Measurements from ENCODE around the gene CCDC74A. TPM values are rescaled to one million over a fixed set of nuclear protein-coding genes. Genes with fewer than 3 reads are reported as not detected.
"Not testable (repeated sequence)": the region's sequence is repeated elsewhere in the genome, so short reads cannot be mapped to it uniquely, and the experiment has no call there.

Gene CCDC74A
- polyA plus RNA-seq, 1 donor = 3.6 TPM

DNA sequence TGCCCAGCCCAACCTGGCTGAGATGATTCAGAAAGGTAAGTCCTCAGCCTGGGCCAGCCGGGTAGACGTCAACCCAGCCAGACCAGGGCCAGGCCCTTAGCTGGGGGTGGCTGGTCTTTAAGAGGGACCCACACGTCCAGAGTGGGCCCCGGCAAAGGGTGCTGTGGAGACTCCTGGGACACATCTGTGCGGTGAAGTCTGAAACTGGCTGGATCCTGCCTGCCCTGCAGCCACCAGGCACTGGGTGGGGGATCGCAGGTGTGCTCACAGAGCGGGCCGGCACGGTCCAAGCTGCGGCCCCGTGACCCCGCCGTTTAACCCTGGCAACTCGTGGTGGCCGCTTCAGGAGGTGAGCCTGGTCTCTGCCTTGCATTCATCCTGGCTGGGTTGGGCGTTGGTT, 9.8 kb upstream of the CCDC74A start:
- no CpG with 5 or more reads among the region's 16 CpGs for WGBS (ENCODE audit: insufficient coverage, low lambda C conversion rate)
- not testable (repeated sequence) for H3K4me1 ChIP-seq (ENCODE audit: control insufficient read depth, insufficient read depth, low read length); DNase-seq; H3K9me3 ChIP-seq (ENCODE audit: control insufficient read depth, low read depth, low read length); H3K27ac ChIP-seq (ENCODE audit: low read length); H3K4me3 ChIP-seq (ENCODE audit: low read length); H3K27me3 ChIP-seq (ENCODE audit: control insufficient read depth, insufficient read depth, low read length)
- peaks cover 25% of the 10 kb centered on the region for H3K36me3 ChIP-seq (ENCODE audit: control insufficient read depth, insufficient read depth, low read length)

DNA sequence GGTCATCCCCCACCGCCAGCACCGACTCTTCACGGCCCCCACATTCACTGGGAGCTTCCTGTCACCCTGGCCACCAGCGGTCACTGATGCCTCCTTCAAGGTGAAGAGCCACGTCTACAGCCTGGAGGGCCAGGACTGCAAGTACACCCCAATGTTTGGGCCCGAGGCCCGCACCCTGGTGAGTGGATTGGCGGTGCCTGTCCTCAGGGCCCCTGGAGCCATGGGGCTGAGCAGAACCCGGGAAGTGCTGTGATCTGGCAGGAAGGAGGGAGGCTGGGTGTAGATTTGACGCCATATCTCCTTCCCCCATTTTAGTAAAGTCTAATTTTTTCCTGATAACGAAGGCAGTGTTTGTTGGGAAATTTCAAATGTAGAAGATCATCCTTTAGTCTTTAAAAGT, 9.2 kb upstream of the CCDC74A start:
- not testable (repeated sequence) for H3K27ac ChIP-seq (ENCODE audit: low read length); H3K4me1 ChIP-seq (ENCODE audit: control insufficient read depth, insufficient read depth, low read length); H3K9me3 ChIP-seq (ENCODE audit: control insufficient read depth, low read depth, low read length); H3K27me3 ChIP-seq (ENCODE audit: control insufficient read depth, insufficient read depth, low read length); DNase-seq; H3K4me3 ChIP-seq (ENCODE audit: low read length)
- peaks cover 25% of the 10 kb centered on the region for H3K36me3 ChIP-seq (ENCODE audit: control insufficient read depth, insufficient read depth, low read length)
- no CpG with 5 or more reads among the region's 11 CpGs for WGBS (ENCODE audit: insufficient coverage, low lambda C conversion rate)

DNA sequence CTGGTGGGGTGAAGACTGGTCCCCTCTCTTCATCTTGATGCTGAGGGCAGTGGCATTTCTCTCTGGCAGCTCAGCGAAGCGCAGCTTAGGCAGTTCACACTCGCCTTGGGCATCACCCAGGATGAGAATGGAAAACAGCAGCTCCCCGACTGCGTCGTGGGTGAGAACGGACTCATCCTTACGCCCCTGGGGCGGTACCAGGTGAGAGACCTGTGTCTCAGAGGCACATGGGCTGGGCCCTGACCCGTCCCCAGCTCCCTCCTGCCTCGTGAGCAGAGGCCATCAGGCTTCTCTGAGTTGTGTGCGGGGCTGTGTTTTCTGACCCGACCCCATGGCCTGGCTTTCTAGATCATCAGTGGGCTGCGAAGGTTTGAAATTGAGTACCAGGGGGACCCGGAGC, 8.2 kb upstream of the CCDC74A start:
- H3K4me1 ChIP-seq (ENCODE audit: control insufficient read depth, insufficient read depth, low read length) = no peaks in the 10 kb centered on the region
- DNase-seq = no peak
- H3K27me3 ChIP-seq (ENCODE audit: control insufficient read depth, insufficient read depth, low read length) = no peaks in the 10 kb centered on the region
- WGBS (ENCODE audit: insufficient coverage, low lambda C conversion rate) = no CpG with 5 or more reads among the region's 15 CpGs
- no peak overlapping the region for H3K4me3 ChIP-seq (ENCODE audit: low read length)
- no peak overlapping the region for H3K27ac ChIP-seq (ENCODE audit: low read length)
- peaks cover 24% of the 10 kb centered on the region for H3K36me3 ChIP-seq (ENCODE audit: control insufficient read depth, insufficient read depth, low read length)
- H3K9me3 ChIP-seq (ENCODE audit: control insufficient read depth, low read depth, low read length) = no peaks in the 10 kb centered on the region

DNA sequence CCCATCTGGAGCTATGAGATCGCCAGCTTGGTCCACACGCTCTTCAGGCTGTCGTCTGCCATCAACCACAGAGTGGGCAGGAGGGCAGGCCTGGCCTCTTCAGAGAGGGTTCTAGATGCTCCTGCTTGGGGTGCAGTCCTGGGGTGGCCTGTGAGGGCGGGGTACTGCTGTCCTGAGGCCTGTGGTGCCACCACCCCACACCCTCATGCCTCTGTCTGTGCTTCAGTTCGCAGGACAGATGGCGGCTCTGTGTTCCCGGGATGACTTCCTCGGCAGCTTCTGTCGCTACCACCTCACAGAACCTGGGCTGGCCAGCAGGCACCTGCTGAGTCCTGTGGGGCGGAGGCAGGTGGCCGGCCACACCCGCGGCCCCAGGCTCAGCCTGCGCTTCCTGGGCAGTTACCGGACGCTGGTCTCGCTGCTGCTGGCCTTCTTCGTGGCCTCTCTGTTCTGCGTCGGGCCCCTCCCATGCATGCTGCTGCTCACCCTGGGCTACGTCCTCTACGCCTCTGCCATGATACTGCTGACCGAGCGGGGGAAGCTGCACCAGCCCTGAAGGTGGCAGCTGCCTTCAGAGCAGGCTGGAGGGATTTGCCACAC, 7.7 kb upstream of the CCDC74A start:
- no CpG with 5 or more reads among the region's 24 CpGs for WGBS (ENCODE audit: insufficient coverage, low lambda C conversion rate)
- H3K9me3 ChIP-seq (ENCODE audit: control insufficient read depth, low read depth, low read length); DNase-seq; H3K27me3 ChIP-seq (ENCODE audit: control insufficient read depth, insufficient read depth, low read length); H3K4me1 ChIP-seq (ENCODE audit: control insufficient read depth, insufficient read depth, low read length); H3K4me3 ChIP-seq (ENCODE audit: low read length); H3K27ac ChIP-seq (ENCODE audit: low read length): not testable (repeated sequence)
- peaks cover 24% of the 10 kb centered on the region for H3K36me3 ChIP-seq (ENCODE audit: control insufficient read depth, insufficient read depth, low read length)

DNA sequence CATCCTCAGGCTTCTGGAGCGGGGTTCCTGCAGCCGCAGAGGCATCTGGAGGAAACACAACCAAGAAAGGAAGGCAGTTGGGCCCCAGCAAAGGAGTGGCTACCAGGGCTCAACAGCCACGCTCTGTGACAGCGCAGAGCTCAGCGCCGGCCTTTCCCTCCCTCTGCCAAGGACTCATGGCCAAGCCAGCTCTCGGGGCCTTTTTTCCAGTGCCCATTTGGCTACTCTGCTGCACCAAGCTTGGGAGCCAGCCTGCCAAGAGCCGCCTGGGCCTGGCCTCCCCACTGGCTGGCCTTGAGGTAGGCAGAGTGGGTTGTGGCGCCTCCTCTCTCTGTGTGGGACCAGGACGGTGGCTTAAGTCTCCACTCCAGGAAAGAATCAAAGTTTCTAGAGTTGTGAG, 7.2 kb upstream of the CCDC74A start:
- Histone ChIP-seq H3K36me3 (ENCODE audit: control insufficient read depth, insufficient read depth, low read length) (peaks cover 24% of the 10 kb centered on the region), H3K4me1 (ENCODE audit: control insufficient read depth, insufficient read depth, low read length) (no peaks in the 10 kb centered on the region), H3K4me3 (ENCODE audit: low read length) (no peak overlapping the region), H3K27ac (ENCODE audit: low read length) (no peak overlapping the region), H3K9me3 (ENCODE audit: control insufficient read depth, low read depth, low read length) (no peaks in the 10 kb centered on the region), H3K27me3 (ENCODE audit: control insufficient read depth, insufficient read depth, low read length) (no peaks in the 10 kb centered on the region)
- WGBS (ENCODE audit: insufficient coverage, low lambda C conversion rate) = no CpG with 5 or more reads among the region's 10 CpGs
- DNase-seq = no peak

DNA sequence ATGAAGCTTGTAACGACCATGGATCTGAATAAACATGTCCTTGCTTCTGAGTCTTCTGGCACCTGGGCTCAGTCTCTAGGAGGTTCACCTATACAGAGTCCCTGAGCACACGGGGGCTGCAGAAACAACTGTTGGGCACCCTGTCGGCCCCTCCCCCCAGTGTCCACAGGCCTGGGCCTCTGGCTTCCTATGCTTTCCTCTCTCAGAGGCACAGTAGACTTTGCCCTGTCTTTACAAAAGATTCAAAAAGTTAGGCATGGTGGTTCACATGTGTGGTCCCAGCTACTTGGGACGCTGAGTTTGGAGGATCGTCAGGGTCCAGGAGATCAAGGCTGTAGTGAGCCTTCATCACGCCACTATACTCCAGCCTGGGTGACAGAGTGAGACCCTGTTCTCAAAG, 6.2 kb upstream of the CCDC74A start:
- not testable (repeated sequence) for H3K4me3 ChIP-seq (ENCODE audit: low read length); H3K9me3 ChIP-seq (ENCODE audit: control insufficient read depth, low read depth, low read length); DNase-seq; H3K27me3 ChIP-seq (ENCODE audit: control insufficient read depth, insufficient read depth, low read length); H3K27ac ChIP-seq (ENCODE audit: low read length); H3K4me1 ChIP-seq (ENCODE audit: control insufficient read depth, insufficient read depth, low read length)
- WGBS (ENCODE audit: insufficient coverage, low lambda C conversion rate) = no CpG with 5 or more reads among the region's 6 CpGs
- H3K36me3 ChIP-seq (ENCODE audit: control insufficient read depth, insufficient read depth, low read length) = peaks cover 19% of the 10 kb centered on the region

DNA sequence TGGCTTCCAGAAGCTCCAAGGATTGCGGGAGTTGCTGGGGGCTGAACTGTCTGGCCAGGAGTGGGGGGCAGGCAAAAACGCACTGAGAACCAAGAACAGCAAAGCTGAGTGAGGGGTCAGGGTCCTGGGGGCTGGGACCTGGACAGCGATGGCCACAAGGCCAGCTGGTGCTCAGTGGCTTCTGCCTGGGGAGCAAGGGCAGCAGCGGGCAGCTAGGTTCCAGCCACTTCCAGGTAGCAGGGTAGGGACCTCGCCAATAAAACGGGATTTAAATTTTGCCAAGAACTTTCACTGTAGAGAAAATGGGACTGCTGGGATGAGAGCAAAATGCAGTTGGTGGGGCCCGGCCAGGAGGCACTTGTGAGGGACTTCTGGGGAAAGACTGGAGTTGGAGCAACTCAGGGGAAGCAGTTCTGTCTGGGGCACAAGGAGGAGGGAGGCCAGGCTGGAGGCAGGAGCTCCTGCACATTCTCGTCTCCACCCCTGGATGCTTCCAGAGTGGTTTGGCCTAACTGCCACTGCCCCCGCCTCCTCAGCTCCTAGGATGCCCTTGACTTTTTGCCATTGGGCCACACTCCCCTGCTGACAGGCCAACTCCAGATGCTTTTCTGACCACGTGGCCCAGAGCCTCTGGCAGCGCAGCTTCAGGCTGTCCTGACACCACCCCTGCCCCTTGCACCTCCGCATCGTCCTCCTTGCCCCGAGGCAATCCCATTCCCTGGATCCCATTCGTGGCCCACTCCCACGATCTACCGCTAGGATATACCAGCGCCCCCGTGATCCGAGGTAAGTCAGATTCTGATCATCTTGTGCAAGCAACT, 5.5 kb upstream of the CCDC74A start:
- WGBS (ENCODE audit: insufficient coverage, low lambda C conversion rate) = 80% methylated on average over 3 of the region's 20 CpGs
- H3K36me3 ChIP-seq (ENCODE audit: control insufficient read depth, insufficient read depth, low read length) = peaks cover 17% of the 10 kb centered on the region
- no peak for DNase-seq
- no peak overlapping the region for H3K4me3 ChIP-seq (ENCODE audit: low read length)
- no peaks in the 10 kb centered on the region for H3K9me3 ChIP-seq (ENCODE audit: control insufficient read depth, low read depth, low read length)
- H3K27ac ChIP-seq (ENCODE audit: low read length) = no peak overlapping the region
- no peaks in the 10 kb centered on the region for H3K27me3 ChIP-seq (ENCODE audit: control insufficient read depth, insufficient read depth, low read length)
- H3K4me1 ChIP-seq (ENCODE audit: control insufficient read depth, insufficient read depth, low read length) = no peaks in the 10 kb centered on the region

DNA sequence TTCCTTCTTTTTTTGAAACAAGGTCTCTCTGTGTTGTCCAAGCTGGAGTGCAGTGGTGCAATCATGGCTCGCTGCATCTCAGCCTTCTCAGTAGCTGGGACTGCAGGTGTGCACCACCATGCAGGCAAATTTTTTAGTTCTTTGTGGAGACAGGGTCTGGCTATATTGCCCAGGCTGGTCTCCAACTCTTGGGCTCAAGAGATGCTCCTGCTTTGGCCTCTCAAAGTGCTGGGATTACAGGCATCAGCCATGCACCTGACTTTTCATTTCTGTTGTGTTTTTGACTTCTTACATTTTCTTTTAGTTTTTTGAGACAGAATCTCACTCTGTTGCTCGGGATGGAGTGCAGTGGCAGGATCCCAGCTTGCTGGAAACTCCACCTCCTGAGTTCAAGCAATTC, 2.4 kb upstream of the CCDC74A start:
- not testable (repeated sequence) for DNase-seq; H3K4me3 ChIP-seq (ENCODE audit: low read length); H3K9me3 ChIP-seq (ENCODE audit: control insufficient read depth, low read depth, low read length); H3K4me1 ChIP-seq (ENCODE audit: control insufficient read depth, insufficient read depth, low read length); H3K27ac ChIP-seq (ENCODE audit: low read length); H3K27me3 ChIP-seq (ENCODE audit: control insufficient read depth, insufficient read depth, low read length); H3K36me3 ChIP-seq (ENCODE audit: control insufficient read depth, insufficient read depth, low read length)
- no CpG with 5 or more reads among the region's 2 CpGs for WGBS (ENCODE audit: insufficient coverage, low lambda C conversion rate)

DNA sequence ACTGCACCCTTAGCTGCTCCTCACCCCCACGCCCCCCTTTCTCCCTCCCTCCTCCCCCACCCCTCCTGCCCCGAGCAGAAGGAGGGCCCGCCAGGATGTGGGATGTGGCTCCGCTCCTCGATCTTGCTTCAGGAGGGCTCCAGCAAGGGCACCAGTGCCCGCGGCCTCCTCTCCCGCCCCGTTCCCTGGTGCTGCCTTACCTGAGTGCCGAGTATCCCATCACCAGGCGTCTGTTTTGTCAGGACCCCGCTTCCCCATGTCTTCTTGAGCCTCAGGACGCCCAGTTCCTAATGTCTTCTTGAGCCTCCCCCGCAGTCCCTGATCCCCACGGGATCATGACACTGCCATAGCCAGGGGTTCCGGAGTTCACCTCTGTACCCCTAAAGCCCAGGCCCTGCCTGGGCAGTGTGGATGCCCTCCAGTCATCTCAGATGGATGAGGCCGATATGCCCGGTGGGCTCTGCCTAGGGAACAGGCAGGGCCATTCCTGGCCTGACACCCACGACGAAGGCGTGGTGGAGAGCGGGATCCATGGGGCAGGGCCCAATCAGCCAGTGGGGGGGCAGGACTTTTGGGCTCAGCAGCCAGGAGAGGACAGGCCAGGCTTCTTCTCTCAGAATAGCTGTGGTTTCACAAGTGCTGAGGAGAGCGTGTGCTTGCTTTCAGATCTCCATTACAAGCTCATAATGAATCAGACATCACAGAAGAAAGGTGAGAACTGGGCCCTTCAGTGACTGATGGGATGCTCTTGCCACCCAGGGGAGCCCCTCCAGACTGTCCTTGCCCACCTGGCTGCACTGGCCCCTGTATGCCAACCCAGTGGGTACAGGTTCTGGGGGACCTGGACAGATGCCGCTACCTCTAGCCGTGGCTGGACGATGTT, 1.5 kb downstream of the CCDC74A start:
- not testable (repeated sequence) for H3K9me3 ChIP-seq (ENCODE audit: control insufficient read depth, low read depth, low read length); DNase-seq; H3K4me1 ChIP-seq (ENCODE audit: control insufficient read depth, insufficient read depth, low read length); H3K27ac ChIP-seq (ENCODE audit: low read length); H3K4me3 ChIP-seq (ENCODE audit: low read length); H3K36me3 ChIP-seq (ENCODE audit: control insufficient read depth, insufficient read depth, low read length); H3K27me3 ChIP-seq (ENCODE audit: control insufficient read depth, insufficient read depth, low read length)
- no CpG with 5 or more reads among the region's 26 CpGs for WGBS (ENCODE audit: insufficient coverage, low lambda C conversion rate)

DNA sequence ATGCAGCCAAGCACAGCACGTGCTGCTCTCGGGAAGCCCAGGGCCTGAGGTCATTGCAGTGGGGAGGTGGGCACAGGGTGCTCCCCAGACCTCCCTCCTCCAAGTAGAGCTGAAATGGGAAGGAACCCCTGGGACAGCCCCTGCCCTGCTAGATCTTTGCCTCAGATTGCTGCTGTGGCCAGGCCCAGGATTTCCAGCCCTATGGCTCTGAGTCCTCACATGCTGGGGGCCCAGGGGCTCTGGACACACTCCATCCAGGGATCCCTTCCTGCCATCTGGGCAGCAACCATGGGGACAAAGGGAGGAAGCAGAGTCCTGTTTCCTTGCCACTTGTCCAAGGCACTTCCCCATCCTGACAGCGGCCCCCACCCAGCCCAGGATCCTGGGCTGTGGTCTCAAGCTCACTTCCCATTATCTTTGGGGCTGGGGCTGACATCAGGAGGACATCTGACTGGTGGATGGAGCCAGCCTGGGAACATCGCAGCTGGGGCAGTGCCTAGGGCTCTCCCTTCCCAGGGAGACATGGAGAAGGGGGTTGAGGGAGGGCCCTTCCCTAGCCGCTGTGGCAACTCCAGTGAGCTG, 2.3 kb downstream of the CCDC74A start:
- H3K9me3 ChIP-seq (ENCODE audit: control insufficient read depth, low read depth, low read length); H3K27me3 ChIP-seq (ENCODE audit: control insufficient read depth, insufficient read depth, low read length); DNase-seq; H3K27ac ChIP-seq (ENCODE audit: low read length); H3K4me3 ChIP-seq (ENCODE audit: low read length); H3K36me3 ChIP-seq (ENCODE audit: control insufficient read depth, insufficient read depth, low read length); H3K4me1 ChIP-seq (ENCODE audit: control insufficient read depth, insufficient read depth, low read length): not testable (repeated sequence)
- no CpG with 5 or more reads among the region's 5 CpGs for WGBS (ENCODE audit: insufficient coverage, low lambda C conversion rate)
